KMS-11 (cell line): Measurements from ENCODE around the gene SLC66A2.

Experiments used
- H2AFZ ChIP-seq: fragments of 200-600 bp; sonication (generic); 2 replicates; pipeline ENCODE4 v1.6.1; 2016; ENCODE audit warnings: antibody characterized with exemption, mixed run types, low read depth
- H3K27ac ChIP-seq: fragments of 200-600 bp; sonication (generic); 2 replicates; pipeline ENCODE4 v1.6.1; 2016; ENCODE audit warnings: mild to moderate bottlenecking, mixed run types
- H3K27me3 ChIP-seq: fragments of 200-600 bp; sonication (generic); 2 replicates; pipeline ENCODE4 v1.6.1; 2017; ENCODE audit warnings: mild to moderate bottlenecking, low read depth, mixed run types, moderate library complexity; ENCODE audit not compliant: insufficient read depth
- H3K36me3 ChIP-seq: fragments of 200-600 bp; sonication (generic); 2 replicates; pipeline ENCODE4 v1.6.1; 2017; ENCODE audit warnings: mild to moderate bottlenecking, mixed run types; ENCODE audit not compliant: insufficient read depth
- H3K4me1 ChIP-seq: fragments of 200-600 bp; sonication (generic); 2 replicates; pipeline ENCODE4 v1.6.1; 2016; ENCODE audit warnings: mild to moderate bottlenecking, low read depth, mixed run types; ENCODE audit not compliant: poor library complexity, severe bottlenecking
- H3K4me2 ChIP-seq: fragments of 200-600 bp; sonication (generic); 2 replicates; pipeline ENCODE4 v1.7.0; 2016; ENCODE audit warnings: mild to moderate bottlenecking, mixed run types
- H3K4me3 ChIP-seq: fragments of 200-600 bp; sonication (generic); IDR thresholded peaks from 2 replicates; pipeline ENCODE4 v1.6.1; 2017; ENCODE audit warnings: low read depth, low read length, mixed read lengths; ENCODE audit not compliant: insufficient read depth
- H3K79me2 ChIP-seq: fragments of 200-600 bp; sonication (generic); 2 replicates; pipeline ENCODE4 v1.6.1; 2016; ENCODE audit warnings: low read depth, mixed run types; ENCODE audit not compliant: insufficient read depth
- H3K9ac ChIP-seq: fragments of 200-600 bp; sonication (generic); 2 replicates; pipeline ENCODE4 v1.6.1; 2016; ENCODE audit warnings: mild to moderate bottlenecking, mixed run types
- H4K20me1 ChIP-seq: fragments of 200-600 bp; sonication (generic); 2 replicates; pipeline ENCODE4 v1.6.1; 2016; ENCODE audit warnings: mild to moderate bottlenecking, mixed run types; ENCODE audit not compliant: insufficient read depth
- TF ChIP-seq, protein P1 (sequence below): fragments of 200-600 bp; sonication (generic); conservative IDR thresholded peaks from 2 replicates; pipeline ENCODE4 v1.6.1; 2017; ENCODE audit warnings: low read depth, mild to moderate bottlenecking, antibody characterized with exemption, low read length, moderate library complexity, mixed read lengths

The SLC66A2 gene

DNA sequence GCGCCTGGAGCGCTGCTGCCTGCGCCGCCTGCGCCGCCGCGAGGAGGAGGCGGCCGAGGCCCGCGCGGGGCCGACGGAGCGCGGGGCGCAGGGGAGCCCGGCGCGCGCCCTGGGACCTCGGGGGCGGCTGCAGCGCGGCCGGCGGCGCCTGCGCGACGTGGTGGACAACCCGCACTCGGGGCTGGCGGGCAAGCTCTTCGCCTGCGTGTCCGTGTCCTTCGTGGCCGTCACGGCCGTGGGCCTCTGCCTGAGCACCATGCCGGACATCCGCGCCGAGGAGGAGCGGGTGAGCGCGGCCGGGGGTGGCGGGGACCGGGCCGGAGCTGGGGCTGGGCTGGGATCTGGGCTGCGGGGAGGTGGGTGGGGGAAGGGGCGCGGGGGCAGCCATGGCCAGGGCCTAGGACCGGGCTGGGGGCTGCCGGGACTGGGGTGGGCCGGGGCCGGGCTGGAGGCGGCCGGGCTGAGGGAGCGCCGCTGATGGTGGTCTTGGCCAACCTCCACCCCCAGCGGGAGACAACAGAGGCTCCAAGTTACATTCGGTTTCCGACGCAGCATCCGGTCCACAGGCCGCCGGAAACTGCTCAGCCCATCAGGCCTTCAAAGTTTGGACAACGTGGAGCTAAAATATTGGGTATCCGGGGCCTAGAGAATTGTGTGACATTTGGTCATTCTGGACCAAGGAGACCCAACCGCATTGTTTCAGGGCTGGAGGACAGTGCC lies 87.3 kb downstream of the SLC66A2 start:
- no peaks in the 10 kb centered on the region for H4K20me1 ChIP-seq
- H3K27ac ChIP-seq = no peak overlapping the region
- H3K9ac ChIP-seq = no peak overlapping the region
- H3K4me2 ChIP-seq = no peak overlapping the region
- no peaks in the 10 kb centered on the region for H3K4me1 ChIP-seq
- TF ChIP-seq, protein P1, sequence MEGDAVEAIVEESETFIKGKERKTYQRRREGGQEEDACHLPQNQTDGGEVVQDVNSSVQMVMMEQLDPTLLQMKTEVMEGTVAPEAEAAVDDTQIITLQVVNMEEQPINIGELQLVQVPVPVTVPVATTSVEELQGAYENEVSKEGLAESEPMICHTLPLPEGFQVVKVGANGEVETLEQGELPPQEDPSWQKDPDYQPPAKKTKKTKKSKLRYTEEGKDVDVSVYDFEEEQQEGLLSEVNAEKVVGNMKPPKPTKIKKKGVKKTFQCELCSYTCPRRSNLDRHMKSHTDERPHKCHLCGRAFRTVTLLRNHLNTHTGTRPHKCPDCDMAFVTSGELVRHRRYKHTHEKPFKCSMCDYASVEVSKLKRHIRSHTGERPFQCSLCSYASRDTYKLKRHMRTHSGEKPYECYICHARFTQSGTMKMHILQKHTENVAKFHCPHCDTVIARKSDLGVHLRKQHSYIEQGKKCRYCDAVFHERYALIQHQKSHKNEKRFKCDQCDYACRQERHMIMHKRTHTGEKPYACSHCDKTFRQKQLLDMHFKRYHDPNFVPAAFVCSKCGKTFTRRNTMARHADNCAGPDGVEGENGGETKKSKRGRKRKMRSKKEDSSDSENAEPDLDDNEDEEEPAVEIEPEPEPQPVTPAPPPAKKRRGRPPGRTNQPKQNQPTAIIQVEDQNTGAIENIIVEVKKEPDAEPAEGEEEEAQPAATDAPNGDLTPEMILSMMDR = no peak
- H2AFZ ChIP-seq = no peak overlapping the region
- no peaks in the 10 kb centered on the region for H3K79me2 ChIP-seq
- H3K27me3 ChIP-seq = peaks cover 4% of the 10 kb centered on the region; the same call in 1 of the 2 replicates
- no peaks in the 10 kb centered on the region for H3K36me3 ChIP-seq
- H3K4me3 ChIP-seq = no peak overlapping the region

DNA sequence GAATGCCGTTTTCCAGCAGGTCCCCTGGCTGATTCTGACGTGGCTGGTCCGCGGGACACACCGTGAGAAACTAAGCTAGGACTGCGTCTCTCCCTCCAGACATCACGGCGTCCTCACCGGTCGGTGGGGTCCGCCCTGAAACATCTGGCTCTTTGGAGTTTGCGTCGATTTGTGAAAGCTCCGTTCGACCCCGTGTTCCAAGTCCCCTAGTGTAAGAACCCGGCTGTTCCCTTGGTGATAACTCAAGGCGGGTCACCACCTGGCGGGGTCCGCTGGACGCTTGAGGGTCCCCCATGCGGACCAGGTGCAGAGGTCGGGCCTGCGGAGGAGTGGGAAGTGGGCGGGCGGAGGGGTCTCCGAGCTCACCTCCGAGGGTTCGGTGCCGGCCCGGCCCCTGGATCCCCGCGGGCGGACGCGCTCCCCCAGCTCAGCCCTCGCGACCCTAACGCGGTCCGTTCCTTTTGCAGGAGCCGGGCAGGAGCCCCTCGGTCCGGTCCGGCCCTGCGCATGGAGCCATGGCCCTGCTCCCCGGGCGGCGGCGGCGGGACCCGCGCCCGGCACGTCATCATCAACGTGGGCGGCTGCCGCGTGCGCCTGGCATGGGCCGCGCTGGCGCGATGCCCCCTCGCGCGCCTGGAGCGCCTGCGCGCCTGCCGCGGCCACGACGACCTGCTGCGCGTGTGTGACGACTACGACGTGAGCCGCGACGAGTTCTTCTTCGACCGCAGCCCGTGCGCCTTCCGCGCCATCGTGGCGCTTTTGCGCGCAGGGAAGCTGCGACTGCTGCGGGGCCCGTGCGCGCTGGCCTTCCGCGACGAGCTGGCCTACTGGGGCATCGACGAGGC lies 88.1 kb downstream of the SLC66A2 start:
- peaks cover 3% of the 10 kb centered on the region; the same call in 1 of the 2 replicates for H3K27me3 ChIP-seq
- TF ChIP-seq, protein P1 = no peak

DNA sequence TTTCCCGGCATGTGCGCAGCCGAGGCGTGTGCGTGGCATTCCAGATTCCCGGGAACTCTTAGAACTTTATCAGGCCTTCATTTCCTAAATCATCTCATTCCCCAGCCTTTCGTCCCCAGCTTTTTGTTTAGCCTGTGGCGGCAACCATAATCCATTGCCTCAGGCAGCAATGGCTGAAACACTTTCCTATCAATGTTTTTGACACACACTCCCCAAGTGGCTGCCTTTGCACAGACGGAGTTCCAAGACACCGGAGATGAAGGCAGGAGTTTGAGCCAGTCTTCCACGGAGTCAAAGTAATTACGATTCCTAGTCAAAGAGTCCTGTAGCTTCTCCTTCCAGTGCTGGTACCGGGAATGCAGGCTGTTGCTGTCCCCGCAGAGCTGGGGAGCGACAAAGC lies 88.9 kb downstream of the SLC66A2 start:
- no peak overlapping the region for H3K9ac ChIP-seq
- TF ChIP-seq, protein P1 = no peak
- no peaks in the 10 kb centered on the region for H3K79me2 ChIP-seq
- no peaks in the 10 kb centered on the region for H4K20me1 ChIP-seq
- no peaks in the 10 kb centered on the region for H3K4me1 ChIP-seq
- no peak overlapping the region for H3K27ac ChIP-seq
- no peak overlapping the region for H3K4me3 ChIP-seq
- no peak overlapping the region for H2AFZ ChIP-seq
- H3K4me2 ChIP-seq = no peak overlapping the region
- no peaks in the 10 kb centered on the region for H3K36me3 ChIP-seq
- no peaks in the 10 kb centered on the region for H3K27me3 ChIP-seq

More for the DNA sequence above, 88.1 kb downstream of the SLC66A2 start:
- Histone ChIP-seq H4K20me1 (no peaks in the 10 kb centered on the region), H3K4me1 (no peaks in the 10 kb centered on the region), H3K4me3 (no peak overlapping the region), H3K4me2 (no peak overlapping the region), H2AFZ (no peak overlapping the region), H3K9ac (no peak overlapping the region), H3K27ac (no peak overlapping the region), H3K79me2 (no peaks in the 10 kb centered on the region), H3K36me3 (no peaks in the 10 kb centered on the region)

DNA sequence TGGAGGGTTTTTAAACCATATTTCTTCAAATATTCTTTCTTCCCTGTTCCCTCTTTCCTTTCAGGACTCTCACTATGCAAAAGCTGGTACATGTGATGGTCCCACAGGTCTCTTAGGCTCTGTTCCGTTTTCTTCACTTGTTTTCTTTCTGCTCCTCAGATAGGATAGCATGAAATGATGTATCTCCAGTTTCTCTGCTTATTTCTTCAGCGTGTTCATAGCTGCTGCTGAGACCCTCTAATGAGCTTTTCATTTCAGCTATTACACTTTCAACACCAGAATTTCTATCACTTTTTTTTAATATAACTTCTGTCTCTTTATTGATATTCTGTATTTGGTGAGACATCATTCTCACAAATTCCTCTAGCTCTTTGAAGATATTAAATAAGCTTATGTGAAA lies 89.8 kb downstream of the SLC66A2 start:
- no peaks in the 10 kb centered on the region for H3K27me3 ChIP-seq
- no peaks in the 10 kb centered on the region for H3K4me1 ChIP-seq
- TF ChIP-seq, protein P1 = no peak
- no peak overlapping the region for H3K4me3 ChIP-seq
- no peaks in the 10 kb centered on the region for H4K20me1 ChIP-seq
- H3K27ac ChIP-seq = no peak overlapping the region
- no peak overlapping the region for H3K9ac ChIP-seq
- H3K4me2 ChIP-seq = no peak overlapping the region
- no peaks in the 10 kb centered on the region for H3K79me2 ChIP-seq
- no peak overlapping the region for H2AFZ ChIP-seq
- no peaks in the 10 kb centered on the region for H3K36me3 ChIP-seq
